Measurements from ENCODE around the gene LRRFIP2.

Gene LRRFIP2

DNA sequence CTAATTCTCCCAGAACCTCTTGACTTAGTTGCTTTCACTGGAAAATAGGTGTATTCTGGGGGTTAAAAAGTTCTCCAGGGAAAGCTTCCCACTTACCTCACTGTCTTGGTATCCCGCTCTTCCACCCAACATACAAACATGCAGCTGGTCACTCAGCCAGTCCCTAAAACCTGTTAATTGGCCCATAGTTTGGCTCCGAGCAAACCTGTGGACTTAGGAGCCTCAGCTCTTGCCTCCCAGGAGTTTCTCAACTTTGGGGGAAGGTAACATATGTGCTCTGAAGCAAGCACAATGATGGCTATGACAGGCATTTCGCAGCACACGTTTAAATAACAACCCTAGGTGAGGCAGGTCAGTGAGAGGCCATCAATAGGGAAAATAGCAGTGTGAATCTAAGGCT lies 25.8 kb upstream of the LRRFIP2 start:
- no peak overlapping the region for H3K4me3 Mint-ChIP-seq
- ATAC-seq (no peak), DNase-seq (ENCODE audit: low spot score in 2 of 2) (no peak)
- H3K9me3 Mint-ChIP-seq: no peaks in the 10 kb centered on the region
- H3K36me3 Mint-ChIP-seq: no peaks in the 10 kb centered on the region
- H3K27ac Mint-ChIP-seq: no peak overlapping the region
- no peaks in the 10 kb centered on the region for H3K4me1 Mint-ChIP-seq

GRCh38 chr3:37198996-37199395 lies 24.6 kb upstream of the LRRFIP2 start:
- DNase-seq (ENCODE audit: low spot score in 2 of 2) (no peak), ATAC-seq (no peak)
- H3K27ac Mint-ChIP-seq: no peak overlapping the region
- H3K9me3 Mint-ChIP-seq: no peaks in the 10 kb centered on the region
- no peak overlapping the region for H3K4me3 Mint-ChIP-seq
- no peaks in the 10 kb centered on the region for H3K36me3 Mint-ChIP-seq
- no peaks in the 10 kb centered on the region for H3K4me1 Mint-ChIP-seq

GRCh38 chr3:37198547-37198946 lies 24.2 kb upstream of the LRRFIP2 start:
- no peaks in the 10 kb centered on the region for H3K36me3 Mint-ChIP-seq
- DNase-seq (ENCODE audit: low spot score in 2 of 2): no peak
- H3K27ac Mint-ChIP-seq: no peak overlapping the region
- H3K4me1 Mint-ChIP-seq: no peaks in the 10 kb centered on the region
- H3K4me3 Mint-ChIP-seq: no peak overlapping the region
- H3K9me3 Mint-ChIP-seq: no peaks in the 10 kb centered on the region
- ATAC-seq: no peak

DNA sequence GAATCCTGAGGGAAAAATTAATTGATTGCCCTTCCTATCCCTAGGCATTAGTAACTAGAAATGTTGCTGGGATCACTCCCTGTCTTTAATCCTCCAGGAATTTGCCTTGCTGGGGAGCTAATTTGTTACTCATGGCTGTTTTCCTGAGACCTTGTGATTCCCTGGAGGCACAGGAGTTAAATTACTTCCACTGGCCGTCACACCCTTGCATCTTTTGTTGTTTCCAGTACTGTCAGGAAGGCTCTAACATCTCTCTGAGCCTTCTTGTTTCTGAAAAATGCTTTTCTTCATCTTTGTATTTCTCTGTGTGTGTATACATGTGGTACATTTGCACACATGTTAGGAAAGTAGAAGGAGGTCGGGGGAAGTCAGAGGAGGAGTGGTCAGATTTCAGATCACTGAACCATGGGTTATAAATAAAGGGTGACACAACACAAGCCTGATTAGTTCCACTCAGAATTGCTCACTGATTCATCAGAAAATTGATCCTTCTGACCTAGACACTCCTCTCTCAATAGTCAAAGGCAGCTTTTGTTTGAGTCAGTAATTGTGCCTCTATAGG lies 23.5 kb upstream of the LRRFIP2 start:
- H3K27ac Mint-ChIP-seq: no peak overlapping the region
- no peaks in the 10 kb centered on the region for H3K4me1 Mint-ChIP-seq
- ATAC-seq: no peak
- no peak for DNase-seq (ENCODE audit: low spot score in 2 of 2)
- no peaks in the 10 kb centered on the region for H3K9me3 Mint-ChIP-seq
- H3K4me3 Mint-ChIP-seq: no peak overlapping the region
- H3K36me3 Mint-ChIP-seq: no peaks in the 10 kb centered on the region

DNA sequence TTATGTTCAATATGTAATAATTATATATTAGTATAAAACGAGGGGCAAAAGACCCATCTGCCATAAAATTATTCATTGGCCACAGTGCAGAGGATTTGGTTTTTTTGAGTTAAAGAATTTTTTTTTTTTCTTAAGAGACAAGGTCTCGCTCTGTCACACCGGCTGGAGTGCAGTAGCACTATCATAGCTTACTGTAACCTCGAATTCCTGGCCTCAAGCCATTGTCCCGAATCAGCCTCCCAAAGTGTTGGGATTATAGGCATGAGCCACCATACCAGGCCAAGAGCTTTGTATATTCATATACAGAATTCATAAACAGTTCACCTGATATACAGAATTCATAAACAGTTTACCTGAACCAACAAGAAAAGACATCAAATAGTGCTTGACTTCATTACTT lies 20.2 kb upstream of the LRRFIP2 start:
- Mint-ChIP-seq H3K4me3 (no peak overlapping the region), H3K36me3 (no peaks in the 10 kb centered on the region), H3K9me3 (no peaks in the 10 kb centered on the region), H3K4me1 (no peaks in the 10 kb centered on the region), H3K27ac (no peak overlapping the region)
- no peak for ATAC-seq
- DNase-seq (ENCODE audit: low spot score in 2 of 2): no peak

- DNase-seq (ENCODE audit: low spot score in 2 of 2): no peak
- ATAC-seq: no peak
- Mint-ChIP-seq H3K27ac (no peak overlapping the region), H3K4me3 (no peak overlapping the region), H3K4me1 (no peaks in the 10 kb centered on the region), H3K36me3 (no peaks in the 10 kb centered on the region), H3K9me3 (no peaks in the 10 kb centered on the region)
These were observed 16.3 kb upstream of the LRRFIP2 start for GRCh38 chr3:37190667-37191066.

- Mint-ChIP-seq H3K4me3 (no peak overlapping the region), H3K9me3 (no peaks in the 10 kb centered on the region), H3K27ac (no peak overlapping the region), H3K36me3 (no peaks in the 10 kb centered on the region), H3K4me1 (no peaks in the 10 kb centered on the region)
- DNase-seq (ENCODE audit: low spot score in 2 of 2): no peak
- no peak for ATAC-seq
These were observed 14.7 kb upstream of the LRRFIP2 start for GRCh38 chr3:37189109-37189508.

DNA sequence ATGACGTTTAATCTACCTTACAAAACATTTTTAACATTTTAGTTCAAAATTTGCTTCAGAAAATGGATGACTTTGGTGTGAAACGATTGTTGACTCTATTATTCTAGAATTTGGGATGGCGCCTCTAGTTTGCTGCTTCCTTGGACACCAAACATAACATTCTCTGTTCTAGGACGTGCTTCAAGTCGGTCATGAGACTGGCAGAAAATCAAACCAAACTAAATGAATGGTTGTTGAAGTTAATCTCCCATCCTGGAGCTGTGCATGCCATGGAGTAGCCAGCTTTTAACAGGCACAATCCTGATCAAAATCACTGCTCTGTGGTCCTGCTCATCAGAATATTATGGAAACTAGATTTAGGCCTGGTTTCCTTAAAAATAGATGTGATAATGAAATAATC lies 9.6 kb upstream of the LRRFIP2 start:
- ATAC-seq (no peak), DNase-seq (ENCODE audit: low spot score in 2 of 2) (no peak)
- no peak overlapping the region for H3K4me3 Mint-ChIP-seq
- peaks cover 9% of the 10 kb centered on the region for H3K36me3 Mint-ChIP-seq
- no peaks in the 10 kb centered on the region for H3K9me3 Mint-ChIP-seq
- peaks cover 8% of the 10 kb centered on the region for H3K4me1 Mint-ChIP-seq
- no peak overlapping the region for H3K27ac Mint-ChIP-seq

DNA sequence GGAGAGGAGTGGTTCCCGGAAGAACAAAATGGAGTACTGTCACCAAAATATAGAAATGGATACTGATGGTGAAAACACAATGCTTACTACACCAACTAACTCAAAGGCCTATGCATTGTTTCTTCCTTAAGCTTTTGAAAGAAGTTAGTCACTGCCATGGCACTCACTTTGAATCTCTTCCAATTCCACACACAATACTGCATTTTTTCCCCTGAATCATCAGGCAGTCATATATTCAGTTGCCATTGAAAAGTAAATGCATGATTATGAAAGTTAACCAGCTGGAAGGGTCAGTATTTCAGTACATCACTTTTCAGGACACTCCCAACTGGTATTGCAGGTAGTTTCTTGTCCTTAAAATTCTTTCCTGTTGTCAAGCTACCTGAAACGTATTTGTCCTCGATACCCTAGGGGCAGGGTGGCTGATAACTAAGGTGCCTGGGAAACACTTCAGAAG lies 9.0 kb upstream of the LRRFIP2 start:
- no peak for ATAC-seq
- no peak overlapping the region for H3K27ac Mint-ChIP-seq

GRCh38 chr3:37182816-37183215 lies 8.4 kb upstream of the LRRFIP2 start:
- Mint-ChIP-seq H3K4me3 (no peak overlapping the region), H3K4me1 (peaks cover 14% of the 10 kb centered on the region), H3K27ac (no peak overlapping the region), H3K36me3 (peaks cover 9% of the 10 kb centered on the region), H3K9me3 (no peaks in the 10 kb centered on the region)
- DNase-seq (ENCODE audit: low spot score in 2 of 2) (no peak), ATAC-seq (no peak)

More for the DNA sequence above, 9.0 kb upstream of the LRRFIP2 start:
- peaks cover 9% of the 10 kb centered on the region for H3K4me1 Mint-ChIP-seq
- H3K4me3 Mint-ChIP-seq: no peak overlapping the region
- no peak for DNase-seq (ENCODE audit: low spot score in 2 of 2)
- no peaks in the 10 kb centered on the region for H3K9me3 Mint-ChIP-seq
- H3K36me3 Mint-ChIP-seq: peaks cover 9% of the 10 kb centered on the region

DNA sequence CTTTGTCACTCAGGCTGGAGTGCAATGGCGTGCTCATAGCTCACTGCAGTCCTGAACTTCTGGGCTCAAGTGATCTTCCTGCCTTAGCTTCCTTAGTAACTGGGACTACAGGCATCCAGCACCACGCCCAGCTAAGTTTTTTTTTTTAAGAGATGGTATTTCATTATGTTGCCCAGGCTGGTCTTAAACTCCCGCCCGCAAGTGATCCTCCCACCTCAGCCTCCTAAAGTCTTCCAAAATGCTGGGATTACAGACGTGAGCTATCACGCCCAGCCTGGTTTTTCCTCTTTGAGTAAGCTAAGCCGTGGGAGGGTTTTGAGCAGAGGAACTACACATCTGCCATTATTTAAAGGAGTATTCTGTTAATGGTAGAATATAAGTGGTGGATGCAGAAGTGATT lies 7.4 kb upstream of the LRRFIP2 start:
- peaks cover 25% of the 10 kb centered on the region for H3K4me1 Mint-ChIP-seq
- ATAC-seq: no peak
- peaks cover 9% of the 10 kb centered on the region for H3K36me3 Mint-ChIP-seq
- no peak overlapping the region for H3K27ac Mint-ChIP-seq
- H3K9me3 Mint-ChIP-seq: no peaks in the 10 kb centered on the region
- no peak overlapping the region for H3K4me3 Mint-ChIP-seq
- DNase-seq (ENCODE audit: low spot score in 2 of 2): no peak

GRCh38 chr3:37179144-37179967 lies 5.0 kb upstream of the LRRFIP2 start:
- ATAC-seq (peak; percentile 14), DNase-seq (ENCODE audit: low spot score in 2 of 2) (peak in 1 of 2 donors; percentile 75)
- Mint-ChIP-seq H3K27ac (peak overlapping the region; percentile 50), H3K4me1 (peaks cover 34% of the 10 kb centered on the region), H3K9me3 (no peaks in the 10 kb centered on the region), H3K4me3 (no peak overlapping the region), H3K36me3 (peaks cover 23% of the 10 kb centered on the region)

GRCh38 chr3:37173806-37174205 lies 576 bp downstream of the LRRFIP2 start:
- Mint-ChIP-seq H3K9me3 (no peaks in the 10 kb centered on the region), H3K4me3 (peak overlapping the region; percentile 78), H3K4me1 (peaks cover 32% of the 10 kb centered on the region), H3K27ac (no peak overlapping the region), H3K36me3 (peaks cover 58% of the 10 kb centered on the region)
- DNase-seq (ENCODE audit: low spot score in 2 of 2) (no peak), ATAC-seq (no peak)

DNA sequence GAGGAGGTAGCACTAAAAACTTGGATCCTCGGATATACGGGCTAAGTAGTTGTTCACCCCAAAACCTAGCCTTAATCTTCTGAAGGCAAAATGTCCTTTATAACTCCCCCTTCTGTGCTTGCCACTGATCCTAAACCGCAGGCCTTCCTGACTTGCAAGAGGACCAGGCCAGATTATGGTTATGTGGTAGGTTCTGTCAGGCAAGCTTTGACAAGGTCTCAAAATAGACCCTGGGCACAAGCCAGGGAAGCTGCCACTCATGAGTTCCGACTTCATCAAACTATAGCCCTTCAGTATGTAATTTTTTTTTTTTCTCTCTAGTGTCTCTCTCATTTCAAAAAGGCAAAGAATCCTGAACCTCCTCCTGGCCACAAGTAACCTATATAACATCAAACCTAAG lies 3.2 kb downstream of the LRRFIP2 start:
- peaks cover 16% of the 10 kb centered on the region for H3K4me1 Mint-ChIP-seq
- peaks cover 62% of the 10 kb centered on the region for H3K36me3 Mint-ChIP-seq
- DNase-seq (ENCODE audit: low spot score in 2 of 2) (peak in 1 of 2 donors; percentile 38), ATAC-seq (no peak)
- H3K4me3 Mint-ChIP-seq: no peak overlapping the region
- H3K27ac Mint-ChIP-seq: no peak overlapping the region
- H3K9me3 Mint-ChIP-seq: no peaks in the 10 kb centered on the region

DNA sequence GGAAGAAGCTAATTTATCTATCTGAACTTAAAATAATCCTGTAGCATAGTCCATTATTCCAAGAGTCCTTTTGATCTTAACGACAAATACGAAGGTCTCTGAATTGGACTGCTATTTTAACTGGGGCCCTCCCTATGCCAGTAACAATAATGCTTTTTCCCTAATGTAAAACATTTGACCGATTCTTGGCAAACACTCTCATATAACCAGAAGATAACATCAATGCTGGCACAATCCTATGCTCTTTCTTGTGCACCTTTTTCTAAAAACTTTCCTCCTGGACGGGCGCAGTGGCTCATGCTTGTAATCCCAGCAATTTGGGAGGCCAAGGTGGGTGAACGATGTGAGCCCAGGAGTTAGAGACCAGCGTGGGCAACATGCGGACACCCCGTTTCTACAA lies 3.9 kb downstream of the LRRFIP2 start:
- no peak overlapping the region for H3K4me3 Mint-ChIP-seq
- peaks cover 16% of the 10 kb centered on the region for H3K4me1 Mint-ChIP-seq
- H3K27ac Mint-ChIP-seq: no peak overlapping the region
- H3K36me3 Mint-ChIP-seq: peaks cover 61% of the 10 kb centered on the region
- DNase-seq (ENCODE audit: low spot score in 2 of 2): no peak
- no peaks in the 10 kb centered on the region for H3K9me3 Mint-ChIP-seq
- ATAC-seq: no peak

DNA sequence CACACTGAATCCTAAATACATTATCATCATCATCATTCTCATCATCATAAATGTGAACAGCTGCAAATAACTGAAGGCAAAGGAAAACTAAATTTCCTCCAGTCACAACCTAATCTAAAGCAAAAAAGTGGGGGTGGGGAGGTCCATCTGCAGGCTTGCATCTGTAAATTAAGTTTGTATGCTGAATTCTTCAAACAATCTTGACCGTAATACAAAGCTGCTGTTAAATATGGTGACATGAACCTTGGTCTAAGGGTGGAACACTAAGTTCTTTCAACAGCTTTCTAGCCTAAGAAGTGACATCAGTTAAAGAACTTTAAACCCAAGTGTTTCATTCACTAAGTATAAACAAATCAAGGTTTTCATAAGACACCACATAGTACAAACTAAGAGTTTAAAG lies 4.3 kb downstream of the LRRFIP2 start:
- H3K9me3 Mint-ChIP-seq: no peaks in the 10 kb centered on the region

More for the DNA sequence above, 4.3 kb downstream of the LRRFIP2 start:
- Mint-ChIP-seq H3K27ac (no peak overlapping the region), H3K36me3 (peaks cover 56% of the 10 kb centered on the region), H3K4me1 (peaks cover 13% of the 10 kb centered on the region), H3K4me3 (no peak overlapping the region)
- DNase-seq (ENCODE audit: low spot score in 2 of 2) (no peak), ATAC-seq (no peak)

Measured in stimulated activated effector memory CD8-positive, alpha-beta T cell treated with anti-CD3 and anti-CD28 coated beads, Interleukin-12 subunit alpha, Interleukin-12 subunit beta, amount 100 ng/mL, for 72 hours (primary cell).